ENCODE data around the gene ABCF2.
A peak's percentile ranks its signal among the peaks of the same experiment; 100 is the strongest.

The ABCF2 gene

GRCh38 chr7:151175793-151176311 lies 51.2 kb downstream of the ABCF2 start:
- CTCF ChIA-PET = interaction anchor here (1.4 kb wide), 1 partner anchor 10 kb away, joined by 3 read pairs; no protein-coding TSS in a partner anchor
- no peak for TF ChIP-seq HDGF (IDR thresholded peaks at IDR 0.05; ENCODE audit: borderline replicate concordance)
- no peak for TF ChIP-seq LEF1 (IDR thresholded peaks at IDR 0.05; ENCODE audit: borderline replicate concordance)
- TF ChIP-seq CTBP1 (IDR thresholded peaks at IDR 0.05; ENCODE audit: borderline replicate concordance) = no peak
- no peak for TF ChIP-seq L3MBTL2 (conservative IDR thresholded peaks at IDR 0.05)
- no peak for TF ChIP-seq FOXA1 (IDR thresholded peaks at IDR 0.05)
- no peak for TF ChIP-seq FOXM1 (IDR thresholded peaks at IDR 0.05; ENCODE audit: borderline replicate concordance)
- POLR2A ChIA-PET = no interaction called here
- DNase-seq (ENCODE audit: extremely low spot score) = no peak

GRCh38 chr7:151175047-151175792 lies 51.8 kb downstream of the ABCF2 start:
- POLR2A ChIA-PET = no interaction called here
- TF ChIP-seq ELF4 (IDR thresholded peaks at IDR 0.05) = no peak
- no peak for TF ChIP-seq PKNOX1 (IDR thresholded peaks at IDR 0.05)
- TF ChIP-seq FOXA1 (IDR thresholded peaks at IDR 0.05) = no peak
- TF ChIP-seq LEF1 (IDR thresholded peaks at IDR 0.05; ENCODE audit: borderline replicate concordance) = no peak
- CTCF ChIA-PET = interaction anchor here (0.8 kb wide), 1 partner anchor 8 kb away, joined by 3 read pairs; no protein-coding TSS in a partner anchor
- DNase-seq (ENCODE audit: extremely low spot score) = no peak

GRCh38 chr7:151174246-151175046 lies 52.6 kb downstream of the ABCF2 start:
- ChIA-PET CTCF (interaction anchor here (0.8 kb wide), 1 partner anchor 9 kb away, joined by 3 read pairs; no protein-coding TSS in a partner anchor), POLR2A (no interaction called here)
- DNase-seq (ENCODE audit: extremely low spot score) = no peak
- TF ChIP-seq CTBP1 (IDR thresholded peaks at IDR 0.05; ENCODE audit: borderline replicate concordance) (no peak), BHLHE40 (IDR thresholded peaks at IDR 0.05; ENCODE audit: borderline replicate concordance) (no peak), PKNOX1 (IDR thresholded peaks at IDR 0.05) (no peak), L3MBTL2 (conservative IDR thresholded peaks at IDR 0.05) (no peak), ELF4 (IDR thresholded peaks at IDR 0.05) (no peak)

GRCh38 chr7:151173386-151174245 lies 53.4 kb downstream of the ABCF2 start:
- ChIA-PET POLR2A (no interaction called here), CTCF (no interaction called here)
- DNase-seq (ENCODE audit: extremely low spot score) = no peak
- TF ChIP-seq FOXM1 (IDR thresholded peaks at IDR 0.05; ENCODE audit: borderline replicate concordance) (no peak), SP1 (IDR thresholded peaks at IDR 0.05) (no peak), L3MBTL2 (conservative IDR thresholded peaks at IDR 0.05) (no peak), ZNF384 (IDR thresholded peaks at IDR 0.05) (no peak), SUZ12 (IDR thresholded peaks at IDR 0.05) (no peak)

- ChIA-PET CTCF (interaction anchor here (0.7 to 1.0 kb wide), 8 partner anchors 9 to 162 kb away, joined by 3 to 7 read pairs (median 4); no protein-coding TSS in a partner anchor), POLR2A (no interaction called here)
- DNase-seq (ENCODE audit: extremely low spot score) = peak; percentile 97
- TF ChIP-seq BHLHE40 (IDR thresholded peaks at IDR 0.05; ENCODE audit: borderline replicate concordance) = no peak
- no peak; the same call in 1 of the 2 replicates for TF ChIP-seq LEF1 (IDR thresholded peaks at IDR 0.05; ENCODE audit: borderline replicate concordance)
- TF ChIP-seq ARNT (IDR thresholded peaks at IDR 0.05) = peak; percentile 82; the same call in 1 of the 2 replicates
- TF ChIP-seq FOXK2 (IDR thresholded peaks at IDR 0.05) = no peak
- TF ChIP-seq ZNF384 (IDR thresholded peaks at IDR 0.05) = no peak
- peak; percentile 66 for TF ChIP-seq FOXM1 (IDR thresholded peaks at IDR 0.05; ENCODE audit: borderline replicate concordance)
Observed at GRCh38 chr7:151172273-151173141, 54.5 kb downstream of the ABCF2 start.

- CTCF ChIA-PET = interaction anchor here (1.0 to 3.9 kb wide), 5 partner anchors 11 to 54 kb away, joined by 3 to 30 read pairs (median 8); no protein-coding TSS in a partner anchor
- POLR2A ChIA-PET = interaction anchor here (1.0 to 2.9 kb wide), 5 partner anchors 12 to 83 kb away, joined by 3 to 17 read pairs (median 4); partner anchors contain the start of genes AGAP3 and CHPF2
- no peak for DNase-seq (ENCODE audit: extremely low spot score)
- TF ChIP-seq CTBP1 (IDR thresholded peaks at IDR 0.05; ENCODE audit: borderline replicate concordance) = no peak
- TF ChIP-seq TARDBP (IDR thresholded peaks at IDR 0.05) = no peak
- TF ChIP-seq SP1 (IDR thresholded peaks at IDR 0.05) = no peak
- no peak for TF ChIP-seq BHLHE40 (IDR thresholded peaks at IDR 0.05; ENCODE audit: borderline replicate concordance)
- TF ChIP-seq LEF1 (IDR thresholded peaks at IDR 0.05; ENCODE audit: borderline replicate concordance) = no peak
- TF ChIP-seq FOXK2 (IDR thresholded peaks at IDR 0.05) = no peak
- no peak for TF ChIP-seq FOXM1 (IDR thresholded peaks at IDR 0.05; ENCODE audit: borderline replicate concordance)
- no peak for TF ChIP-seq ELF4 (IDR thresholded peaks at IDR 0.05)
- no peak for TF ChIP-seq ZNF384 (IDR thresholded peaks at IDR 0.05)
- TF ChIP-seq L3MBTL2 (conservative IDR thresholded peaks at IDR 0.05) = no peak
- no peak for TF ChIP-seq ARNT (IDR thresholded peaks at IDR 0.05)
- no peak for TF ChIP-seq NFRKB (IDR thresholded peaks at IDR 0.05)
- no peak for TF ChIP-seq PKNOX1 (IDR thresholded peaks at IDR 0.05)
- no peak for TF ChIP-seq FOXA1 (IDR thresholded peaks at IDR 0.05)
- no peak for TF ChIP-seq HDGF (IDR thresholded peaks at IDR 0.05; ENCODE audit: borderline replicate concordance)
- TF ChIP-seq SUZ12 (IDR thresholded peaks at IDR 0.05) = no peak
Observed at GRCh38 chr7:151168787-151169162, 58.2 kb downstream of the ABCF2 start.
